HCT116 (cell line): Measurements from ENCODE around the gene TMSB4X. TPM values are rescaled to one million over a fixed set of nuclear protein-coding genes. Genes with fewer than 3 reads are reported as not detected.

Experiments used
- ATAC-seq: fragments of 200-7000 bp; cut with Tn5 transposase; 2 replicates; pipeline ENCODE4 v1.9.1; 2020; ENCODE audit warnings: mild to moderate bottlenecking, moderate library complexity
- BruUV-seq: library from RNA; stranded (reverse); fragments of 400-500 nt; replicated peaks from 2 replicates; lab custom pipeline; 2021; lab: Mats Ljungman, UMichigan
- CTCF ChIA-PET: fragments of 300-600 bp; sonication (Branson Sonifier 250); formaldehyde crosslinking; loops from one replicate; lab custom pipeline; 2021; ENCODE audit warnings: antibody characterized with exemption; lab: Charles Lee
- POLR2A ChIA-PET: fragments of 300-600, 350-600 bp; sonication (Branson Sonifier 250); formaldehyde crosslinking; loops from one replicate; lab custom pipeline; 2021; ENCODE audit warnings: antibody characterized with exemption; lab: Charles Lee
- RAD21 ChIA-PET, 2 experiments: fragments of 300-600 bp; sonication (Branson Sonifier 250); formaldehyde crosslinking; loops; one replicate each; lab custom pipeline; 2023; ENCODE audit warnings: low total read pairs in 2 of 2; ENCODE audit not compliant: uncharacterized antibody in 2 of 2, unreplicated experiment in 2 of 2, low non-redundant PET in 1 of 2; lab: Charles Lee
- DNase-seq: peaks from one replicate; pipeline ENCODE4 v3.0.0-alpha.2; 2010; ENCODE audit warnings: low read depth, low spot score
- H2AFZ ChIP-seq: fragments of 200-600 bp; shearing (Covaris generic), sonication (generic); 2 replicates; pipeline ENCODE4 v1.6.1; 2017; ENCODE audit warnings: low read depth, mixed run types, mixed read lengths, antibody characterized with exemption, low read length; ENCODE audit not compliant: poor library complexity, severe bottlenecking
- H3K27ac ChIP-seq: 2 replicates; pipeline ENCODE4 v1.5.1; 2012; ENCODE audit warnings: low read depth, low read length
- H3K27me3 ChIP-seq: fragments of 200-600 bp; sonication (generic); 2 replicates; pipeline ENCODE4 v1.6.1; 2016; ENCODE audit warnings: mixed run types, low read length, mixed read lengths; ENCODE audit not compliant: insufficient read depth
- H3K36me3 ChIP-seq, 2 experiments: fragments of 200-500 bp in 1 of 2; fragments of 200-600 bp in 1 of 2; sonication (Bioruptor generic) in 1 of 2; sonication (generic) in 1 of 2; 2 replicates each; pipeline versions ENCODE4 v1.5.1 to v1.6.1; 2014 to 2016; ENCODE audit warnings: low read length in 2 of 2, inconsistent platforms in 1 of 2, mixed read lengths in 1 of 2, mixed run types in 1 of 2; ENCODE audit not compliant: insufficient read depth in 2 of 2, control insufficient read depth in 1 of 2
- H3K4me1 ChIP-seq, 2 experiments: fragments of 200-600 bp in 1 of 2; sonication (generic) in 1 of 2; 2 replicates each; pipeline versions ENCODE4 v1.5.1 to v1.6.1; 2012 to 2017; ENCODE audit warnings: low read length in 2 of 2, inconsistent platforms in 1 of 2, mild to moderate bottlenecking in 1 of 2, mixed read lengths in 1 of 2, mixed run types in 1 of 2, moderate library complexity in 1 of 2; ENCODE audit not compliant: insufficient read depth in 2 of 2, control insufficient read depth in 1 of 2
- H3K4me2 ChIP-seq: fragments of 200-600 bp; sonication (generic); 2 replicates; pipeline ENCODE4 v1.6.1; 2017; ENCODE audit warnings: mixed run types, low read length, mixed read lengths
- H3K4me3 ChIP-seq, 2 experiments: fragments of 200-600 bp in 1 of 2; sonication (generic) in 1 of 2; replicated peaks in 1 of 2; 2 replicates each; pipeline ENCODE4 v1.5.1; 2011 to 2016; ENCODE audit warnings: low read length in 2 of 2, control low read depth in 1 of 2, low read depth in 1 of 2, mild to moderate bottlenecking in 1 of 2, mixed read lengths in 1 of 2, mixed run types in 1 of 2
- H3K79me2 ChIP-seq: fragments of 200-600 bp; sonication (generic); 2 replicates; pipeline ENCODE4 v1.6.1; 2017; ENCODE audit warnings: mild to moderate bottlenecking, mixed run types, low read length, moderate library complexity, mixed read lengths; ENCODE audit not compliant: insufficient read depth
- H3K9ac ChIP-seq: fragments of 200-600 bp; sonication (generic); 2 replicates; pipeline ENCODE4 v1.6.1; 2016; ENCODE audit warnings: low read length, mixed read lengths
- H3K9me2 ChIP-seq: fragments of 200-600 bp; sonication (generic), shearing (Covaris generic); 2 replicates; pipeline ENCODE4 v1.6.1; 2017; ENCODE audit warnings: mixed run types, mild to moderate bottlenecking, moderate library complexity; ENCODE audit not compliant: insufficient read depth
- H3K9me3 ChIP-seq, 2 experiments: fragments of 200-500 bp in 1 of 2; fragments of 200-600 bp in 1 of 2; sonication (Bioruptor generic) in 1 of 2; sonication (generic) in 1 of 2; 2 replicates each; pipeline ENCODE4 v1.6.1; 2014 to 2017; ENCODE audit warnings: low read length in 2 of 2, mixed read lengths in 2 of 2, inconsistent platforms in 1 of 2, low read depth in 1 of 2, mild to moderate bottlenecking in 1 of 2, mixed run types in 1 of 2, moderate library complexity in 1 of 2; ENCODE audit not compliant: control insufficient read depth in 1 of 2, insufficient read depth in 1 of 2
- H4K20me1 ChIP-seq: fragments of 200-600 bp; sonication (generic), shearing (Covaris generic); 2 replicates; pipeline ENCODE4 v1.6.1; 2017; ENCODE audit warnings: mixed run types, mild to moderate bottlenecking, moderate library complexity; ENCODE audit not compliant: insufficient read depth
- ATF3 ChIP-seq: IDR thresholded peaks from 2 replicates; pipeline ENCODE4 v1.6.1; 2012
- CBX3 ChIP-seq: IDR thresholded peaks from 2 replicates; pipeline ENCODE4 v1.6.1; 2012; ENCODE audit warnings: low read depth
- CEBPB ChIP-seq: IDR thresholded peaks from 2 replicates; pipeline ENCODE4 v1.6.1; 2012; ENCODE audit warnings: low read depth
- ELF1 ChIP-seq: IDR thresholded peaks from 2 replicates; pipeline ENCODE4 v1.6.1; 2012; ENCODE audit warnings: low read depth, borderline replicate concordance
- EZH2phosphoT487 ChIP-seq: fragments of 200-600 bp; IDR thresholded peaks from 2 replicates; pipeline ENCODE4 v1.6.1; 2018; ENCODE audit warnings: antibody characterized with exemption, borderline replicate concordance
- FOSL1 ChIP-seq: IDR thresholded peaks from 2 replicates; pipeline ENCODE4 v1.6.1; 2012; ENCODE audit warnings: low read depth
- JUND ChIP-seq: IDR thresholded peaks from 2 replicates; pipeline ENCODE4 v1.6.1; 2012
- SP1 ChIP-seq: IDR thresholded peaks from 2 replicates; pipeline ENCODE4 v1.6.1; 2012; ENCODE audit warnings: low read depth
- TCF7L2 ChIP-seq: IDR thresholded peaks from 2 replicates; pipeline ENCODE4 v1.7.0; 2011; ENCODE audit warnings: borderline replicate concordance, inconsistent platforms; ENCODE audit not compliant: insufficient read depth, insufficient read length; ENCODE audit errors: extremely low read depth
- YY1 ChIP-seq: IDR thresholded peaks from 2 replicates; pipeline ENCODE4 v1.6.1; 2011; ENCODE audit warnings: low read length, low read depth, moderate library complexity, mild to moderate bottlenecking; ENCODE audit not compliant: insufficient replicate concordance; ENCODE audit errors: extremely low read depth
- ZFX ChIP-seq: fragments of 450-650 bp; IDR thresholded peaks from 2 replicates; pipeline ENCODE4 v1.6.1; 2017
- ZNF274 ChIP-seq: fragments of 200-500 bp; sonication (Bioruptor generic); IDR thresholded peaks from 2 replicates; pipeline ENCODE4 v1.6.1; 2014; ENCODE audit warnings: mild to moderate bottlenecking, low read depth, low read length, inconsistent platforms
- intact Hi-C: fragments of 100-400 bp; cut with micrococcal nuclease; formaldehyde crosslinking; loops from 2 replicates; pipeline ENCODE4 v1.10.0; 2022
- total RNA-seq: library from RNA; stranded (reverse); gene quantifications from one replicate; pipeline ENCODE4 v1.2.1, GENCODE V29; 2021; ENCODE audit not compliant: unreplicated experiment

TMSB4X gene
- total RNA-seq, 1 experiment from 2014 or later, result 407 TPM

- TF ChIP-seq ZNF274, result no peak
- TF ChIP-seq ATF3, result no peak
- TF ChIP-seq CEBPB, result no peak
Measured at GRCh38 chrX:12991575-12991974, 16.7 kb downstream of the TMSB4X start (continued).

- intact Hi-C loops, result no loop called here
- DNase-seq, result no peak
- Histone ChIP-seq H3K4me2 (no peak overlapping the region), H2AFZ (no peak overlapping the region), H3K27me3 (no peaks in the 10 kb centered on the region), H3K4me1 (peaks cover 11 to 13% of the 10 kb centered on the region in 2 experiments), H3K9me2 (no peaks in the 10 kb centered on the region), H3K79me2 (no peaks in the 10 kb centered on the region), H4K20me1 (no peaks in the 10 kb centered on the region), H3K9me3 (no peaks in the 10 kb centered on the region), H3K27ac (no peak overlapping the region), H3K4me3 (no peak overlapping the region), H3K9ac (no peak overlapping the region), H3K36me3 (no peaks in the 10 kb centered on the region)
- CTCF ChIA-PET, result no interaction called here
- no peak for ATAC-seq
- BruUV-seq, result no TSS peak
- RAD21 ChIA-PET, result no interaction called here
- POLR2A ChIA-PET, result no interaction called here
- TF ChIP-seq YY1, result no peak
- no peak for TF ChIP-seq SP1
- TF ChIP-seq EZH2phosphoT487, result no peak
- TF ChIP-seq CEBPB, result no peak
- TF ChIP-seq ZNF274, result no peak
- TF ChIP-seq CBX3, result no peak
- no peak for TF ChIP-seq ZFX
- TF ChIP-seq JUND, result no peak
- no peak for TF ChIP-seq FOSL1
- no peak for TF ChIP-seq TCF7L2
- no peak for TF ChIP-seq ELF1
Measured at GRCh38 chrX:12992544-12993118, 17.7 kb downstream of the TMSB4X start.
